Measurements from ENCODE around the gene MAPK12. TPM values are rescaled to one million over a fixed set of nuclear protein-coding genes. Genes with fewer than 3 reads are reported as not detected.
A peak's percentile ranks its signal among the peaks of the same experiment; 100 is the strongest.

MAPK12 gene
- 10 to 100 TPM in 1 of 2 donors, 1 to 10 TPM in 1; 8.4 to 18.0 TPM for total RNA-seq

- H3K36me3 ChIP-seq: no peaks in the 10 kb centered on the region
- 9% methylated on average over 17 of the region's 61 CpGs for WGBS
- peak within 1 kb of the TSS; percentile 43 to 49 for H3K4me3 ChIP-seq
- H3K27me3 ChIP-seq (replicated peaks; ENCODE audit: insufficient read depth): no peaks in the 10 kb centered on the region
- TF ChIP-seq CTCF (IDR thresholded peaks at IDR 0.05) (no peak), POLR2AphosphoS5 (IDR thresholded peaks at IDR 0.05) (no peak), POLR2A (IDR thresholded peaks at IDR 0.05) (no peak)
- H3K27ac ChIP-seq: peak within 1 kb of the TSS; percentile 42 to 51
- DNase-seq (ENCODE audit: low spot score): no peak
- no peaks in the 10 kb centered on the region for H3K9me3 ChIP-seq
- peaks cover 4% of the 10 kb centered on the region for H3K4me1 ChIP-seq (replicated peaks)
- intact Hi-C loops (cut with DNase I): no loop called here
These were observed at the start of gene MAPK12 for GRCh38 chr22:50261615-50262459. Gene MAPK12 (minus strand): TSS chr22:50261683. CDS start chr22:50261509, 174 bp downstream.

GRCh38 chr22:50310949-50311444, 49.5 kb upstream of the MAPK12 start:
- H3K4me1 ChIP-seq (replicated peaks): no peaks in the 10 kb centered on the region
- WGBS: 91% methylated on average over 14 of the region's 16 CpGs
- H3K4me3 ChIP-seq: no peak overlapping the region
- intact Hi-C loops (cut with DNase I): no loop called here
- no peaks in the 10 kb centered on the region for H3K36me3 ChIP-seq
- H3K9me3 ChIP-seq: no peaks in the 10 kb centered on the region
- no peaks in the 10 kb centered on the region for H3K27me3 ChIP-seq (replicated peaks; ENCODE audit: insufficient read depth)
- no peak overlapping the region for H3K27ac ChIP-seq
- no peak for TF ChIP-seq POLR2A (IDR thresholded peaks at IDR 0.05)
- TF ChIP-seq CTCF (IDR thresholded peaks at IDR 0.05): no peak
- TF ChIP-seq POLR2AphosphoS5 (IDR thresholded peaks at IDR 0.05): no peak
- DNase-seq (ENCODE audit: low spot score): no peak

DNA sequence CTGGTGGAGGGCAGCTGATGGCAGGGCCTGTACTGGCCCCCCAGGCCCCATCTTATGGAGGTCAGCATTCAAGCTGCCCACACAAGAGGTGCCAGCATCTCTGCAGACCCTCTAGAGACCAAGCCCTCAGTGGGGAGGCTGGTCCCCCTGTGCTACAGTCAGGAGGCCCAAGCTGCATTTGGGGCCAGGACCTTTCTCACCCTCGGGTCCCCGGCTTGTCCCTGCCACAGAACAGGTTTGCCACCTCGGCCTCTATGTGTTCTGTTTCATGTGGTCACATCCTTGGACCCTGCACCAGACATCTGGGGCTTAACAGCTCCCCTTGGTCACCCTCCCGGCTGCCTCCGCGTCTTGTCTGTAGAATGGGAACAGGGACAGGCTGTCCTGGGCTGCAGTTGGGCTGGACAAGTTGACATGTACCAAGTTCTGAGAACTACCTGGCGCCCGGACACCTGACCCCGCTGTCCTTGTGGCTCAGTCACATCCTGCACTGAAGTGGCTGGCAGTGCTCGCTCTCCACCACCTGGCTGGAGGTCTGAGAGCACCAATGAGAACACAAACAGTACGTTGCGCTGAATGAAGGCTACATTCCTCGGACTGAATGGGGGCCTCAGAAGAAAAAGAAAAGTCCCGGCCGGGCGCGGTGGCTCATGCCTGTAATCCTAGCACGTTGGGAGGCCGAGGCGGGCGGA, 48.7 kb upstream of the MAPK12 start:
- Histone ChIP-seq H3K9me3 (no peaks in the 10 kb centered on the region), H3K4me1 (replicated peaks) (peaks cover under 1% of the 10 kb centered on the region), H3K27me3 (replicated peaks; ENCODE audit: insufficient read depth) (no peaks in the 10 kb centered on the region), H3K27ac (no peak overlapping the region), H3K4me3 (no peak overlapping the region), H3K36me3 (no peaks in the 10 kb centered on the region)
- intact Hi-C loops (cut with DNase I): no loop called here
- no peak for DNase-seq (ENCODE audit: low spot score)
- 86% methylated on average over 21 of the region's 21 CpGs for WGBS
- no peak for TF ChIP-seq POLR2AphosphoS5 (IDR thresholded peaks at IDR 0.05)
- no peak for TF ChIP-seq POLR2A (IDR thresholded peaks at IDR 0.05)
- no peak for TF ChIP-seq CTCF (IDR thresholded peaks at IDR 0.05)

GRCh38 chr22:50309601-50309991, 48.1 kb upstream of the MAPK12 start:
- peak overlapping the region in 1 of 2 donors; percentile 77 for H3K27ac ChIP-seq
- no peaks in the 10 kb centered on the region for H3K9me3 ChIP-seq
- H3K27me3 ChIP-seq (replicated peaks; ENCODE audit: insufficient read depth): no peaks in the 10 kb centered on the region
- WGBS: 86% methylated on average over 7 of the region's 7 CpGs
- H3K36me3 ChIP-seq: no peaks in the 10 kb centered on the region
- H3K4me1 ChIP-seq (replicated peaks): peaks cover 7% of the 10 kb centered on the region
- H3K4me3 ChIP-seq: no peak overlapping the region
- intact Hi-C loops (cut with DNase I): no loop called here
- TF ChIP-seq CTCF (IDR thresholded peaks at IDR 0.05) (no peak), POLR2AphosphoS5 (IDR thresholded peaks at IDR 0.05) (no peak)
- DNase-seq (ENCODE audit: low spot score): no peak
